ENCODE data around the gene PPP1R2B.
"Not testable (repeated sequence)": the region's sequence is repeated elsewhere in the genome, so short reads cannot be mapped to it uniquely, and the experiment has no call there.

The PPP1R2B gene

DNA sequence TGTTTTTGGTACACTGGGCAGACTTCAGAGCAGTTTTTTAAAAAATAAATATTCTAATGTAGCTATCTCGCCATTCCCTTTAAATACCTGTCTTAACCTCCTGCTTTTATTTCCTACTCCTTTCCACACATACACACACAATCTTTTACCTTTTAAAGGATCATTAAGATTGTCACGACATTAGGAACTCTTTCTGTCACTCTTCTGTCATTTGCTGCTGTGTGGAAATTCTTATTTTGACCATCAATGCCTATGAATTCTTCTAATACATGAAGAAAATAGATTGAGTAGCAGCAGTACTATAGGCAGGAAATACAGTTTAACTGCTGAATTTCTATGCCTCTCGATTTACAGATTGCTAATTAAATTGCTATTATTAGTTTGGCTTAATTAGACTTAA is 1.8 kb downstream of the PPP1R2B start:
- ATAC-seq = no peak
- TF ChIP-seq, protein P1, sequence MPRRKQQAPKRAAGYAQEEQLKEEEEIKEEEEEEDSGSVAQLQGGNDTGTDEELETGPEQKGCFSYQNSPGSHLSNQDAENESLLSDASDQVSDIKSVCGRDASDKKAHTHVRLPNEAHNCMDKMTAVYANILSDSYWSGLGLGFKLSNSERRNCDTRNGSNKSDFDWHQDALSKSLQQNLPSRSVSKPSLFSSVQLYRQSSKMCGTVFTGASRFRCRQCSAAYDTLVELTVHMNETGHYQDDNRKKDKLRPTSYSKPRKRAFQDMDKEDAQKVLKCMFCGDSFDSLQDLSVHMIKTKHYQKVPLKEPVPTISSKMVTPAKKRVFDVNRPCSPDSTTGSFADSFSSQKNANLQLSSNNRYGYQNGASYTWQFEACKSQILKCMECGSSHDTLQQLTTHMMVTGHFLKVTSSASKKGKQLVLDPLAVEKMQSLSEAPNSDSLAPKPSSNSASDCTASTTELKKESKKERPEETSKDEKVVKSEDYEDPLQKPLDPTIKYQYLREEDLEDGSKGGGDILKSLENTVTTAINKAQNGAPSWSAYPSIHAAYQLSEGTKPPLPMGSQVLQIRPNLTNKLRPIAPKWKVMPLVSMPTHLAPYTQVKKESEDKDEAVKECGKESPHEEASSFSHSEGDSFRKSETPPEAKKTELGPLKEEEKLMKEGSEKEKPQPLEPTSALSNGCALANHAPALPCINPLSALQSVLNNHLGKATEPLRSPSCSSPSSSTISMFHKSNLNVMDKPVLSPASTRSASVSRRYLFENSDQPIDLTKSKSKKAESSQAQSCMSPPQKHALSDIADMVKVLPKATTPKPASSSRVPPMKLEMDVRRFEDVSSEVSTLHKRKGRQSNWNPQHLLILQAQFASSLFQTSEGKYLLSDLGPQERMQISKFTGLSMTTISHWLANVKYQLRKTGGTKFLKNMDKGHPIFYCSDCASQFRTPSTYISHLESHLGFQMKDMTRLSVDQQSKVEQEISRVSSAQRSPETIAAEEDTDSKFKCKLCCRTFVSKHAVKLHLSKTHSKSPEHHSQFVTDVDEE (CRISPR knock-in tag; IDR thresholded peaks at IDR 0.05) = no peak
- TF ChIP-seq CREB5 (CRISPR knock-in tag; IDR thresholded peaks at IDR 0.05; ENCODE audit: low read depth) (no peak), TOX (CRISPR knock-in tag; IDR thresholded peaks at IDR 0.05; ENCODE audit: borderline replicate concordance) (no peak), ZFP3 (CRISPR knock-in tag; IDR thresholded peaks at IDR 0.05) (no peak), GLIS3 (CRISPR knock-in tag; IDR thresholded peaks at IDR 0.05) (no peak), ISL1 (CRISPR knock-in tag; IDR thresholded peaks at IDR 0.05) (no peak), PPARA (CRISPR knock-in tag; IDR thresholded peaks at IDR 0.05; ENCODE audit: borderline replicate concordance) (no peak)

DNA sequence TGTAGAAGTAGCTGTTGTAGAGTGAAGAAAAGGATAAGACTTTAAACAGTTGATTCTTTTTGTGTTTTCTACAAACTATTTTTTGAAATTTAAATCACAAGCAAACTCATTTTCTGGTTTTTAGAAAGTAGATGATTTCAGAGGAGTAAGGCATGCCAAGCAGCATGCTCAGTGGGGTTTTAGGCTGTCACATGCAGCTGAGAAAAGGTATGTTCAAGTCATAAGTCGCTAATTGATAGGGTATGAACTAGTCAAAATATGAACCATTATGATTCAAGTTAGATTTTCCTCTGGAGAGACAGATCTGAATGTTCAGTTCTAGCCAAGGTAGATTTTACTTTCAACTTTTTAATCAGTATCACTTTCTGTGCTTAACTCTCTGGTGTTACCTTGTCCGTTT is 3.0 kb downstream of the PPP1R2B start:
- not testable (repeated sequence) for ATAC-seq

GRCh38 chr5:156865427-156865826 is 15.3 kb downstream of the PPP1R2B start:
- no peak for ATAC-seq
- TF ChIP-seq, protein P2, sequence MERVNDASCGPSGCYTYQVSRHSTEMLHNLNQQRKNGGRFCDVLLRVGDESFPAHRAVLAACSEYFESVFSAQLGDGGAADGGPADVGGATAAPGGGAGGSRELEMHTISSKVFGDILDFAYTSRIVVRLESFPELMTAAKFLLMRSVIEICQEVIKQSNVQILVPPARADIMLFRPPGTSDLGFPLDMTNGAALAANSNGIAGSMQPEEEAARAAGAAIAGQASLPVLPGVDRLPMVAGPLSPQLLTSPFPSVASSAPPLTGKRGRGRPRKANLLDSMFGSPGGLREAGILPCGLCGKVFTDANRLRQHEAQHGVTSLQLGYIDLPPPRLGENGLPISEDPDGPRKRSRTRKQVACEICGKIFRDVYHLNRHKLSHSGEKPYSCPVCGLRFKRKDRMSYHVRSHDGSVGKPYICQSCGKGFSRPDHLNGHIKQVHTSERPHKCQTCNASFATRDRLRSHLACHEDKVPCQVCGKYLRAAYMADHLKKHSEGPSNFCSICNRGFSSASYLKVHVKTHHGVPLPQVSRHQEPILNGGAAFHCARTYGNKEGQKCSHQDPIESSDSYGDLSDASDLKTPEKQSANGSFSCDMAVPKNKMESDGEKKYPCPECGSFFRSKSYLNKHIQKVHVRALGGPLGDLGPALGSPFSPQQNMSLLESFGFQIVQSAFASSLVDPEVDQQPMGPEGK (CRISPR knock-in tag; IDR thresholded peaks at IDR 0.05; ENCODE audit: borderline replicate concordance) = no peak

DNA sequence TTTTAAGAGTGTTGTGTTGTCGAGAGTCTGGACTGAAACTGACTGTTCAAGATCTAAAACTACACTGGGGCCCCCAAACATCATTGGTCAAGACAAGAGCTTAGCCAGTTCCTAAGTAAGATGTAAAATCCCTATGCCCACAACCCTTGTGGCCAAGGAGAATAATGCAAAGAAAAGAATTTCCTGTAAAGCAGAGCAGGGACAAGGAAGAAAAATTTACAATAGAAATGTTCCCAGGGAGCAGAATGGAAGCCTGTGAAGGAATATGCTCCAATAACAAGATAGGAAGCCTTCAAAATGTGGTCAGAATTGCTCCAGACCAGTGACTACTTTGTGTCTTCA is 20.4 kb downstream of the PPP1R2B start:
- ATAC-seq = no peak
- TF ChIP-seq OSR1 (CRISPR knock-in tag; IDR thresholded peaks at IDR 0.05) (no peak), GLIS3 (CRISPR knock-in tag; IDR thresholded peaks at IDR 0.05) (no peak), POU6F1 (CRISPR knock-in tag; IDR thresholded peaks at IDR 0.05; ENCODE audit: borderline replicate concordance, low read depth) (no peak), ESRRG (CRISPR knock-in tag; IDR thresholded peaks at IDR 0.05) (no peak), ZC3H10 (CRISPR knock-in tag; IDR thresholded peaks at IDR 0.05) (no peak), BACH2 (CRISPR knock-in tag; IDR thresholded peaks at IDR 0.05; ENCODE audit: borderline replicate concordance) (no peak), ZNF8 (CRISPR knock-in tag; IDR thresholded peaks at IDR 0.05) (no peak), ZFP3 (CRISPR knock-in tag; IDR thresholded peaks at IDR 0.05) (no peak), ZFP30 (CRISPR knock-in tag; IDR thresholded peaks at IDR 0.05) (no peak), SNAI2 (CRISPR knock-in tag; IDR thresholded peaks at IDR 0.05) (no peak), TOX (CRISPR knock-in tag; IDR thresholded peaks at IDR 0.05; ENCODE audit: borderline replicate concordance) (no peak), ZNF565 (CRISPR knock-in tag; conservative IDR thresholded peaks at IDR 0.05; ENCODE audit: low read depth) (no peak)
- TF ChIP-seq, protein P2 (CRISPR knock-in tag; IDR thresholded peaks at IDR 0.05; ENCODE audit: borderline replicate concordance) = no peak

- no peak for TF ChIP-seq TCF4 (CRISPR knock-in tag; IDR thresholded peaks at IDR 0.05; ENCODE audit: borderline replicate concordance)
- no peak for TF ChIP-seq POU6F1 (CRISPR knock-in tag; IDR thresholded peaks at IDR 0.05; ENCODE audit: borderline replicate concordance, low read depth)
- TF ChIP-seq BACH2 (CRISPR knock-in tag; IDR thresholded peaks at IDR 0.05; ENCODE audit: borderline replicate concordance) = no peak
- TF ChIP-seq OSR1 (CRISPR knock-in tag; IDR thresholded peaks at IDR 0.05) = no peak
- no peak for TF ChIP-seq SNAI2 (CRISPR knock-in tag; IDR thresholded peaks at IDR 0.05)
- no peak for TF ChIP-seq ISL1 (CRISPR knock-in tag; IDR thresholded peaks at IDR 0.05)
- no peak for ATAC-seq
These were observed 21.1 kb downstream of the PPP1R2B start for GRCh38 chr5:156871212-156871611.
